Natural killer cell treated with Interleukin-12 subunit alpha and Interleukin-12 subunit beta and Interleukin-15 and Interleukin-18, amount 100 ng/mL, for 72 hours (primary cell): ENCODE results near the gene GRM8. TPM values are rescaled to one million over a fixed set of nuclear protein-coding genes. Genes with fewer than 3 reads are reported as not detected.
"Not testable (repeated sequence)": the region's sequence is repeated elsewhere in the genome, so short reads cannot be mapped to it uniquely, and the experiment has no call there.

Experiments
- ATAC-seq, 2 donors: fragments of 150-1000 bp; cut with Tn5 transposase in 1 of 2; sonication (Bioruptor Pico), chemical (Tn5 transposase) in 1 of 2; 2 replicates each; pipeline ENCODE4 v1.10.0; 2021
- DNase-seq: peaks from one replicate; pipeline ENCODE4 v3.0.0; 2022; ENCODE audit warnings: low spot score
- H3K27ac Mint-ChIP-seq, 2 donors: 1 replicate in 1 of 2; 2 replicates in 1 of 2; pipeline ENCODE4 v1.8.0; 2022; ENCODE audit warnings: mixed read lengths in 2 of 2, mild to moderate bottlenecking in 1 of 2, moderate library complexity in 1 of 2
- H3K27me3 Mint-ChIP-seq, 2 donors: 1 replicate in 1 of 2; 2 replicates in 1 of 2; pipeline ENCODE4 v1.8.0; 2022; ENCODE audit warnings: mixed read lengths in 2 of 2
- H3K36me3 Mint-ChIP-seq: one replicate; pipeline ENCODE4 v1.8.0; 2022; ENCODE audit warnings: mixed read lengths
- H3K4me1 Mint-ChIP-seq, 2 donors: 1 replicate in 1 of 2; 2 replicates in 1 of 2; pipeline ENCODE4 v1.8.0; 2022; ENCODE audit warnings: low read depth in 2 of 2, mixed read lengths in 2 of 2, mild to moderate bottlenecking in 1 of 2
- H3K4me3 Mint-ChIP-seq: one replicate; pipeline ENCODE4 v1.8.0; 2022; ENCODE audit warnings: mixed read lengths
- H3K9me3 Mint-ChIP-seq: 2 replicates; pipeline ENCODE4 v1.8.0; 2022; ENCODE audit warnings: mixed read lengths
- total RNA-seq, 2 donors: library from RNA; stranded (reverse); gene quantifications; one replicate each; pipeline ENCODE4 v1.2.3, GENCODE V29; 2022

The GRM8 gene
- total RNA-seq, 2 donors from 2014 or later: not detected

DNA sequence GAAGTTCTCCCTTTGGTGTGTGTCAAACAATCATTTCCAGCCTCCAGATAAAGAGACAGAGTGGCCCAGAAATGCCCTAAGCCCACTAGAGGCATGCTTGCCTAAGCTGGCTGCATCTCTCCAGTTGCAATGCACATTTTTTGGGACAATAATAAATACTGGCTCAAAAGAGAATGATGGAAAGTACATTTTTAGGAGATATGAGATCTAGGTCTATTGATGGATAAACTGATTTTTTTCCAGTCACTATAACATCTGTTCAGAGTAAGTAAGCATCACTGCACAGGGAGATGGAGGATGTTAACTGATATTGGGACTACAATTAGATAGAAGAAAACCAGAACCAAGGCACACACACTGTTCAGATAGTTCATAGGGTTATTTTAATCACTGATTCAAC lies 553.0 kb downstream of the GRM8 start:
- ATAC-seq: no peak
- H3K4me1 Mint-ChIP-seq: peaks cover 0 to 8% of the 10 kb centered on the region in 2 donors
- peaks cover 6% of the 10 kb centered on the region for H3K9me3 Mint-ChIP-seq
- H3K27me3 Mint-ChIP-seq: no peaks in the 10 kb centered on the region
- DNase-seq: no peak
- H3K36me3 Mint-ChIP-seq: no peaks in the 10 kb centered on the region
- H3K4me3 Mint-ChIP-seq: peak overlapping the region; percentile 5
- peak overlapping the region in 1 of 2 donors; percentile 36 for H3K27ac Mint-ChIP-seq

DNA sequence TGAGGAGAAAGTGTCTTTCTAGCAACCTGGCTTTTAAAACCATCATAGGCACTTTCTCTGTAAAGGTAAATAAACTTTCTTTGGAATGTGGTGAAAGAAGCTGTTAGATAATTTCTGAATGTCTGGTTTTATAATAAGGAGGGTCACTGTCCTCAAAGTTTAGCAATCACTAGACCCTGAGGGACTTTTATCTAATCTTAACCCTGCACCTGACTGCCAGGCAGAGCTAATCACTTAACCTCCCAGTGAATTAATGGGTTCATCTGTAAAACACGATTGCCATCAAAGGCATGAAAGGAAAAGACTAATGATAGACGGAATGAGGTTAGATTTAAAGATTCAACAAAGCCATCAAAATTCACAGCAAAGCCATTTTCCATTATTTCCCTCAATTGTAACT lies 553.8 kb downstream of the GRM8 start:
- ATAC-seq (no peak), DNase-seq (no peak)
- Mint-ChIP-seq H3K27ac (no peak overlapping the region), H3K4me1 (peaks cover 0 to 8% of the 10 kb centered on the region in 2 donors), H3K9me3 (peaks cover 6% of the 10 kb centered on the region), H3K4me3 (no peak overlapping the region), H3K27me3 (no peaks in the 10 kb centered on the region), H3K36me3 (no peaks in the 10 kb centered on the region)

DNA sequence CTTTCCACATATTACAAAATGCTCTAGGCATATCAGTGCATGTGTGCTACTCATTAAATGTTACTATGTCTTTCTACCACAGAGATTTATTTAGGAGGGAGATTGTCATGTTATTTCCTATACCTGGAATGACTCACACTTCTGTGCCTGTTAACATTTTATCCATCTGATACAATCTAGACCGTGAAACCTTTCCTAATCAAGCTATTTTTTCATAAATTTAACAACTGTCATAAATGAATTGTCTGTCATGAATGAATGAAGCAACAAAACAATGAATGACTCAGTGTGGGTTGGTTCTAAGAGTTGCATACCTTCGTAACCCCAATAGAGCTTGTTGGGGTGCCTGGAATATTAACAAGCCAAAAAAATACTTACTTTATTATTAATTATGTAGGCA lies 554.3 kb downstream of the GRM8 start:
- Mint-ChIP-seq H3K27ac (no peak overlapping the region), H3K9me3 (peaks cover 6% of the 10 kb centered on the region), H3K36me3 (no peaks in the 10 kb centered on the region), H3K4me1 (peaks cover 0 to 8% of the 10 kb centered on the region in 2 donors), H3K27me3 (no peaks in the 10 kb centered on the region), H3K4me3 (no peak overlapping the region)
- no peak for DNase-seq
- ATAC-seq: no peak

DNA sequence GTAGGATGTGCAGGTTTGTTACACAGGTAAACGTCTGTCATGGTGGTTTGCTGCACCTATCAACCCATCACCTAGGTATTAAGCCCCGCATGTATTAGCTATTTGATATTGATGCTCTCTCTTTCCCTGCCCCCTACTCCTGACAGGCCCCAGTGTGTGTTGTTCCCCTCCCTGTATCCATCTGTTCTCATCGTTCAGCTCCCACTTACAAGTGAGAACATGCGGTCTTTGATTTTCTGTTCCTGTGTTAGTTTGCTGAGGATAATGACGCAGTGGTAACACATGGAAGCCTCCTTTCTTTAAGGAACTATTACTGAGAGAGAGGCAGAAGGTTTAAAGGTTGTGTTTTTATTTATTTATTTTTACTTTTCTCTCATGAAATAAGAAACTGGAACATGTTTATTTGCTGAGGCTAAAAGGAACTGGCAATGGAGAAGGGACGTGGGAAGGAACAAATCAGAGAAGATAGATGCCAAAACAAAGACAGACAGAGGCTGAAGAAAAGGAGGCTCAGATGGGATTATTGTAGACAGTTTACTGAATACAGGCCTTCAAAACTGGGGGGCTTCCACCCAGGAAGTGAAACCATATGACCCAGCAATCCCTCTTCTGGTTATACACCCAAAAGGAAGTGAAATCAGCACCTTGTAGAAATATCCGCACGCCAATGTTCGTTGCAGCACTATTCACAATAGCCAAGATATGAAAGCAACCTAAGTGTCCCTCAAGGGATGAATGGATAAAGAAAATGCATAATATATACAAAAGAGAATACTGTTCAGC lies 556.3 kb downstream of the GRM8 start:
- Mint-ChIP-seq H3K9me3 (no peaks in the 10 kb centered on the region), H3K36me3 (no peaks in the 10 kb centered on the region), H3K27me3 (no peaks in the 10 kb centered on the region), H3K27ac (no peak overlapping the region), H3K4me1 (peaks cover 0 to 5% of the 10 kb centered on the region in 2 donors), H3K4me3 (no peak overlapping the region)
- ATAC-seq: no peak
- no peak for DNase-seq

DNA sequence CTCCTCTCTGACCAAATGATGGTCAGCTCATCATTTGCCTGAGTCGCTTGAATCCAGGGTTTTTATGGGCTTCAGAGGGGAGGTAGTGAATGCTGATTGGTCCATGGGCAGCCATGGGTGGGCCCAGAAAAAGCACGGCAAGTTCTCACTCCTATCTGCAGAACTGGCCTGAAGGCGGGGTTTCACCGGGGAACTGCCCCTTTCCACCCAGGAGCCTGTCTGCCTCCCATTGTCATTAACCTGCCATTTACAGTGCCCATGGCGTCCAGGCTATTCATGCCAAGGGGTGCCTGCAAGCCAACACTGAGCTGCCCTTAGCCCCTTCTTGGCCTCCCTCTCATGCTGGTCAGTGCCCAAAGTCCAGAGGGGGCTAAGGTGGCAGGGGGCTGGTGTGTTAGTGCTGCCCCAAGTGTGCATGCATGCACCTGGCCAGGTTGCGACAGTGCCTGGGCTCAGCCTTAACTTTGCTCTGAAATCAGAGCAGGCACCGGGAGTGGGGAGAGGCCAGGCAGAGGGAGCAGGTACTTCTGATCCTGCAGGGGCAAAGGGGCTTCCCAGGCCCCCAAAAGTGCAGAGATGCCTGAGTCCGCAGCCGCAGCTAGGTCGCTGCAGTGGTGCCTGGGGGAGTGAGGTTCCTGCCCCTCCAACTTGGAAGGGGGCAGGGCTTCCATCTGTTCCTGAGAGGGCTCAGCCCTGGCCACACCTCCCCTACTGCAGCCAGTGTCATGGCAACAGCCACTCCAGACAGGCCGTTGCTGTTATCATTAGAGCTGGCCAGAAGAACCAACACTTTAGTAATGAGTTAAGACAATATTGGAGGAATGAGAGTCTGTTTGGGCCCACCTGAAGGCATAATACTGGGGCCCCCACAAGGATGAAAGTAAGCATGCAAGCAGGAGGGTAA lies 561.6 kb downstream of the GRM8 start:
- no peaks in the 10 kb centered on the region for H3K4me1 Mint-ChIP-seq
- H3K27me3 Mint-ChIP-seq: no peaks in the 10 kb centered on the region
- H3K9me3 Mint-ChIP-seq: peaks cover 6% of the 10 kb centered on the region
- no peak overlapping the region for H3K4me3 Mint-ChIP-seq
- H3K36me3 Mint-ChIP-seq: no peaks in the 10 kb centered on the region
- H3K27ac Mint-ChIP-seq: no peak overlapping the region
- DNase-seq (no peak), ATAC-seq (no peak)

DNA sequence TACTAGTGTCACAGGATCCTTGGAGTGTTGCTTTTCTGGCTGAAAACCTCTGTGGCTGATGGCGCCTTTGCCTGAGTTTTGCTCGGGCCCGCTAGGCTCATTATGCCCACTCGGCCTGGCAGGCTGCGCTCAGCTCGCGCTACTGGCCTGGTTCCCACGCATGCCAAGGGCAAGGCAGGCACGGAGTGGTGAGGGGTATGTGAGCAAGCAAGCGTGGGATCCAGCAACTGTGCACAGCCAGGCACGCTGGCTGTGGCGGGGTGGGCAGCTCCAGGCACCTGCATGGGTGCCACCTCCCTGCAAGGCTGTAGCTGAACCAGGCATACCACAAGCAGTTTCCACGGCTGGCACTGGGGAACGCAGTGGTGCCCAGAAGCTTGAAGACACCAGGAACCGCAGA lies 562.6 kb downstream of the GRM8 start:
- H3K4me1 Mint-ChIP-seq: no peaks in the 10 kb centered on the region
- H3K27ac Mint-ChIP-seq: no peak overlapping the region
- peaks cover 6% of the 10 kb centered on the region for H3K9me3 Mint-ChIP-seq
- ATAC-seq: peak in 1 of 2 donors; percentile 24
- DNase-seq: no peak
- H3K4me3 Mint-ChIP-seq: no peak overlapping the region
- no peaks in the 10 kb centered on the region for H3K36me3 Mint-ChIP-seq
- H3K27me3 Mint-ChIP-seq: no peaks in the 10 kb centered on the region

DNA sequence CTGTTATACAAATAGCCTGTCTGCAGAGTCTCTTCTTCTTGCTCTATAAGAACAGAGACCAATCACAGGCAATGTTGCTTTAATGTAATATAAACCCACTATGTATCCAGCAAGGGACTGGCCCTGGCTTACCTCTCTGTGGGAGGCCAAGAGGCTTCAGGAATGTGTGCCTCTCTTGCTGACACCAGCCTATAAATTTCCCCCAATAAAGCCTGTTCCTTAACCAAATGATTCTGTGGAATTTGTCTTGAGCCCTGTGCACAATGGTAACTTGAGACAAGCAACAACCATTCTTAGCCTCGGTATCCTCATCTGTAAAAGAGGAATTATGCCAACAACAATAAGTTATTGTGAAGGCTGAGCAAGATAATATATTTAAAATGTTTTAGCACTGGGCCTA lies 563.7 kb downstream of the GRM8 start:
- Mint-ChIP-seq H3K36me3 (no peaks in the 10 kb centered on the region), H3K4me1 (no peaks in the 10 kb centered on the region), H3K27ac (no peak overlapping the region), H3K4me3 (no peak overlapping the region), H3K27me3 (no peaks in the 10 kb centered on the region), H3K9me3 (peaks cover 6% of the 10 kb centered on the region)
- DNase-seq: no peak
- ATAC-seq: no peak

DNA sequence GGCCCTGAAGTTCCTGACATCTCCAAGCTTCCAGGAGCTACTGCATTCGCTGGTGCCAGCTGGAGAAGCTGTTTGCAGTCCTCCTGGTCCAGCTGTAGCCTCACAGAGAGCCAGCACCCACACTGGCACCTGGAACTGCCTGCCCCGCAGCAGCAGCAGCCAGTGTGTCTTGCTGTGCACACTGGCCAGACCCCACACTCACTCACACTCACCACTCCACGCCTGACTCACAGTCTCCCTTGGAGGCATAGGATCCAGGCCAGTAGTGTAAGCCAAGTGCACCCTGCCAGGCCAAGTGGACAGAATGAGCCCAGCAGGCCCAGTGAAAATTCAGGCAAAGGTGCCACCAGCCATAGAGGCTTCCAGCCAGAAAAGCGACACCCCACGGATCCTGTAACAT lies 566.3 kb downstream of the GRM8 start:
- DNase-seq (no peak), ATAC-seq (no peak)
- no peaks in the 10 kb centered on the region for H3K36me3 Mint-ChIP-seq
- no peaks in the 10 kb centered on the region for H3K27me3 Mint-ChIP-seq
- H3K9me3 Mint-ChIP-seq: peaks cover 8% of the 10 kb centered on the region
- H3K27ac Mint-ChIP-seq: no peak overlapping the region
- no peaks in the 10 kb centered on the region for H3K4me1 Mint-ChIP-seq
- H3K4me3 Mint-ChIP-seq: no peak overlapping the region

DNA sequence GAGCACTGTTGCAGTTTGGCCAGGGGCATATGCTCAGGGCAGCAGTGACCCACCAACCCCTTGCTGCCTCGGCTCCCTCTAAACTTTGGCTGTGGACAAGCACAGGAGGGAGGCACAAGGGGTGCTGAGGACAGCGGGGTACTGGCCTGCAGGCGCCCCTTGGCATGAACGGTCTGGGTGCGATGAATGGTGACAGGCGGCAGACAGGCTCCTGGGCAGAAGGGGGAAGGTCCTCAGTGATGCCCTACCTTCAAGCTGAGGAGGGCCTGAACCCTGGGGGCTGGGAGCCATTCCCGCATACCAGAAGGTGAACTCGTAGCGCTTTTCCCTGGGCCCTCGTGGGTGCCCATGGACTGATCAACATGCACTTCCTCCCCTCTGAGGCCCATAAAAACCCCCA lies 567.1 kb downstream of the GRM8 start:
- no peak overlapping the region for H3K4me3 Mint-ChIP-seq
- H3K27ac Mint-ChIP-seq: no peak overlapping the region
- H3K27me3 Mint-ChIP-seq: no peaks in the 10 kb centered on the region
- H3K9me3 Mint-ChIP-seq: peaks cover 11% of the 10 kb centered on the region
- H3K36me3 Mint-ChIP-seq: no peaks in the 10 kb centered on the region
- DNase-seq (no peak), ATAC-seq (peak in 1 of 2 donors; percentile 5)
- no peaks in the 10 kb centered on the region for H3K4me1 Mint-ChIP-seq

DNA sequence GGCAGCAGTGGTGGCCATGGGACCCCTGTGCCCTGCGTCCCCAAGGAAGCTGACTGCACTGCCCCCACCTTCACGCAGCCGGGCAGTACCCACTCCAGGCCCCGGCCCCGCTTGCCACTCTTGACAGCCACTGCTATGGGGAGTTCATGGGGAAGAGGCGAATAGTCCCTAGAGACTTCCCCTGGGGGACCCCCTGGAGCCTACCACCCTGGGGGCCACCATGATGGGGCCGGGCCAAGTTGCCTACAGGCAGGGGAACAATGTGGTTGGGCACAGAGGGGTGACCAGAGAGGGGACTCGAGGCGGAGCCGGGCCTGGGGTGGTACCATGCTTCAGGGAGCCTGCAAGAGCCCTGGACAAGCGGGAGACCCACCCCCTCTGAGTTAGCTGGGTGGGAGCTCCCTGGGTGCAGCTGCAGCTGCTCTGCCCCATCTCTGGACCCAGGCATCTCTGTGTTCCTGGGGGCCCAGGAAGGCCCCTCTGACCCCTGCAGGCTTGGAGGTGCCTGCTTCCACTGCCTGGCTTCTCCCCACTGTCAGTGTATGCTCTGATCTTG lies 567.6 kb downstream of the GRM8 start:
- H3K27me3 Mint-ChIP-seq: no peaks in the 10 kb centered on the region
- no peaks in the 10 kb centered on the region for H3K36me3 Mint-ChIP-seq
- H3K9me3 Mint-ChIP-seq: peaks cover 11% of the 10 kb centered on the region
- H3K4me3 Mint-ChIP-seq: no peak overlapping the region
- peak in 1 of 2 donors; percentile 49 for ATAC-seq
- no peak overlapping the region for H3K27ac Mint-ChIP-seq
- no peak for DNase-seq
- H3K4me1 Mint-ChIP-seq: no peaks in the 10 kb centered on the region

DNA sequence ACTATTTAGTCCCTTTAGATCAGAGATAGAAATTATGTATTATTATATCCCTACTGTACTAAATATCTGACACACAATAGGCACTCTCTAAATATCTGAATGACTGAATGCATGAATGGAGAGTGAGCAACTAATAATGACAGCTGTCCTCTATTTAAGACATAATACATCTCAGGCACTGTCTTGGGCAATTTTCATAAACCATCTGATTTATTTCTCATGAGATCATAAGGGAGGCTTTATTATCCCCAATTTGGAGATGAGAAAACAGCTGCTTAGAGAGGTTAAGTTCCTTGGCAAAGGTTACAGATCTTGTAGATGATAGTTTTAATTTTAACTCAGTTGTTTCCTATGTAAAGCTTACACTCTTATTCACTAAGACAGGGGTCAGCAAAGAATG lies 570.6 kb downstream of the GRM8 start:
- Mint-ChIP-seq H3K27ac (no peak overlapping the region), H3K36me3 (no peaks in the 10 kb centered on the region), H3K4me3 (no peak overlapping the region), H3K9me3 (peaks cover 5% of the 10 kb centered on the region), H3K27me3 (no peaks in the 10 kb centered on the region), H3K4me1 (no peaks in the 10 kb centered on the region)
- DNase-seq (no peak), ATAC-seq (no peak)

DNA sequence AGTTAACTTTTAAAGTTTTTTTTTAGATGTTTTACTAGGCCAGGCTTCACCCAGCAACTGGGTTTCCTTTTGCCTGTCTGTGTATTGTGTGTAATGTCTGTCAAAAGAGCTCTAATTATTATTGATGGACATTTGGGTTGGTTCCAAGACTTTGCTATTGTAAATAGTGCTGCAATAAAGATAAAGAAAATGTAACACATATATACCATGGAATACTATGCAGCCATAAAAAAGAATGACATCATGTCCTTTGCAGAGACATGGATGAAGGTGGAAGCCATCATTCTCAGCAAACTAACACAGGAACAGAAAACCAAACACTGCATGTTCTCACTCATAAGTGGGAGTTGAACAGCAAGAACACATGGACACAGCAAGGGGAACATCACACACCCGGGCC lies 584.0 kb downstream of the GRM8 start:
- not testable (repeated sequence) for H3K27me3 Mint-ChIP-seq, H3K27ac Mint-ChIP-seq, H3K9me3 Mint-ChIP-seq, ATAC-seq, H3K36me3 Mint-ChIP-seq, H3K4me3 Mint-ChIP-seq, H3K4me1 Mint-ChIP-seq, DNase-seq

DNA sequence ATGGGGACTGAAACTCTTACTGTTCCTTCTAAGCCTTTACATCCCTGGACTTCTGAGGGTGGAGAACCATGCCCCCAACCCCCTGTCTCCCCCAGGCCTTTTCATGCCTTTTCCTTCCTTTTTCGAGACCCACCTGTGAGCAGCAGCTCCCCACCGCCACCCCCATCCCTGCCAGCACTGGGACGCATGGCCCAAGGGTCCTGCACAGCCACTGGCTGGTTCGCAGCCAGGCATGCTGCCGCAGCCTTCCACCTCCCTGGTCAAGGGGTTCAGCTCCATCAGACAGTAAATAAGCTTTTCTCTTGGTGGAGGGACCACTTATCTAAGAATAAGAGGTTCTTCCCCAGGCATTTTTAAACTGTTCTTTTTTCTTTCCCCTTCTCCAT lies 584.4 kb downstream of the GRM8 start:
- Mint-ChIP-seq H3K4me3 (no peak overlapping the region), H3K27me3 (no peaks in the 10 kb centered on the region), H3K36me3 (no peaks in the 10 kb centered on the region)

DNA sequence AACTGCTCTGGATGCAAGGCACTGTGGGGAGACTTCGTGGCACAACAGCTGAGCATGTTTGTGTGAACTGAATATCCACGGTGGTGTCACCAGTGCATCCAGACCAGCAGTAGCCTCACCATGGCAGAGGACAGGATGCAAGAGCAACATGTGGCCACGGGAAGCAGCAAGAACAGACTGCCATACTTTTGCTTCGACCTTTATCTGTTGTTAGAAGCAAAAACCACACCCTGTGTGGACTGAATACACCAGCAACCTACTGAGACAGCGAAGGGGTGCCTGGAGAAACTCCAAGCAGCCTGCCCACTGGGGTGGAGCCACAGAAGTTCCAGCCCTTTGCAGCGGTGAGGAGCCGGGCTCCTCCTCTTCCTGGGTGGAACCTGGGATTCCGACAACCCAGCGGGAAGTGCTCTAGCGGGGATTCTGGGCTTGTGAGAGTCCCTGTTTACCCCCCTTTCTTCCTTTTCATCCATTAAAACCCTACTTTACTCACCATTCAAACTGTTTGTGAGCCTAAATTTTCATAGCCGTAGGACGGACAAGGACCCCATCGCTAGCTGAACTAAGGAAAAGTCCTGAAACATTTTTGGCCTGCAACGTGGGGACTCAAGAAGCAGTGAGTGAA lies 584.9 kb downstream of the GRM8 start:
- H3K27ac Mint-ChIP-seq: no peak overlapping the region
- H3K4me3 Mint-ChIP-seq: no peak overlapping the region
- H3K36me3 Mint-ChIP-seq: no peaks in the 10 kb centered on the region
- ATAC-seq (no peak), DNase-seq (no peak)
- H3K4me1 Mint-ChIP-seq: no peaks in the 10 kb centered on the region
- peaks cover 16% of the 10 kb centered on the region for H3K9me3 Mint-ChIP-seq
- H3K27me3 Mint-ChIP-seq: no peaks in the 10 kb centered on the region

More for the DNA sequence above, 584.4 kb downstream of the GRM8 start:
- H3K27ac Mint-ChIP-seq: no peak overlapping the region
- peaks cover 11% of the 10 kb centered on the region for H3K9me3 Mint-ChIP-seq
- H3K4me1 Mint-ChIP-seq: no peaks in the 10 kb centered on the region
- no peak for DNase-seq
- no peak for ATAC-seq
